IMR-90 (cell line): Measurements from ENCODE around the gene OR4D5. TPM values are rescaled to one million over a fixed set of nuclear protein-coding genes. Genes with fewer than 3 reads are reported as not detected.

Experiments
- ATAC-seq: fragments of 200-7000 bp; cut with Tn5 transposase; 2 replicates; pipeline ENCODE4 v1.9.1; 2020; ENCODE audit warnings: low read depth, mild to moderate bottlenecking, moderate library complexity
- BruUV-seq: library from RNA; stranded (reverse); fragments of 400-500 nt; replicated peaks from 2 replicates; lab custom pipeline; 2021; lab: Mats Ljungman, UMichigan
- CTCF ChIA-PET: fragments of 300-600 bp; formaldehyde crosslinking; extraction: SDS; loops from one replicate; lab custom pipeline; 2021; ENCODE audit warnings: antibody characterized with exemption; lab: Yijun Ruan, JAX
- POLR2A ChIA-PET: fragments of 300-600 bp; sonication (Branson Sonifier 250); formaldehyde crosslinking; loops from one replicate; lab custom pipeline; 2022; ENCODE audit warnings: antibody characterized with exemption; ENCODE audit not compliant: unreplicated experiment; lab: Charles Lee
- DNase-seq: peaks from one replicate; pipeline ENCODE4 v3.0.0; 2013
- H2AFZ ChIP-seq: replicated peaks from 2 replicates; pipeline ENCODE3; 2013; ENCODE audit warnings: low read length, mild to moderate bottlenecking; ENCODE audit not compliant: poor library complexity
- H2AK5ac ChIP-seq: 2 replicates; pipeline ENCODE4 v1.6.1; 2013; ENCODE audit warnings: low read depth, low read length, inconsistent platforms
- H2AK9ac ChIP-seq: replicated peaks from 2 replicates; pipeline ENCODE3; 2013; ENCODE audit warnings: mild to moderate bottlenecking, low read depth, low read length, moderate library complexity; ENCODE audit not compliant: poor library complexity
- H2BK120ac ChIP-seq: 2 replicates; pipeline ENCODE4 v1.6.1; 2013; ENCODE audit warnings: low read depth, low read length, inconsistent platforms
- H2BK15ac ChIP-seq: 3 replicates; pipeline ENCODE4 v1.6.1; 2013; ENCODE audit warnings: low read depth, low read length, inconsistent platforms
- H2BK20ac ChIP-seq: 2 replicates; pipeline ENCODE4 v1.6.1; 2013; ENCODE audit warnings: low read depth, mild to moderate bottlenecking, inconsistent platforms, low read length, moderate library complexity
- H2BK5ac ChIP-seq: 2 replicates; pipeline ENCODE4 v1.6.1; 2013; ENCODE audit warnings: mild to moderate bottlenecking, low read depth, low read length, inconsistent platforms; ENCODE audit not compliant: poor library complexity, severe bottlenecking
- H3K14ac ChIP-seq: replicated peaks from 2 replicates; pipeline ENCODE4 v1.6.1; 2013; ENCODE audit warnings: low read depth, low read length, inconsistent platforms
- H3K18ac ChIP-seq: 2 replicates; pipeline ENCODE4 v1.6.1; 2013; ENCODE audit warnings: low read depth, low read length, control low read depth
- H3K23ac ChIP-seq: 2 replicates; pipeline ENCODE4 v1.6.1; 2013; ENCODE audit warnings: low read depth, low read length, inconsistent platforms
- H3K27ac ChIP-seq: 2 replicates; pipeline ENCODE4 v1.5.1; 2013; ENCODE audit warnings: mild to moderate bottlenecking, control low read depth, low read length; ENCODE audit not compliant: insufficient read depth
- H3K27me3 ChIP-seq: 2 replicates; pipeline ENCODE4 v1.6.1; 2013; ENCODE audit warnings: low read length; ENCODE audit not compliant: control insufficient read depth, insufficient read depth
- H3K36me3 ChIP-seq: 2 replicates; pipeline ENCODE4 v1.6.1; 2013; ENCODE audit warnings: low read length, mixed read lengths; ENCODE audit not compliant: control insufficient read depth, insufficient read depth
- H3K4ac ChIP-seq: 2 replicates; pipeline ENCODE4 v1.6.1; 2013; ENCODE audit warnings: low read depth, low read length, inconsistent platforms
- H3K4me1 ChIP-seq: 2 replicates; pipeline ENCODE4 v1.6.1; 2013; ENCODE audit warnings: low read length, mixed read lengths; ENCODE audit not compliant: control insufficient read depth, insufficient read depth
- H3K4me2 ChIP-seq: 2 replicates; pipeline ENCODE4 v1.6.1; 2013; ENCODE audit warnings: low read depth, mild to moderate bottlenecking, control low read depth, low read length, moderate library complexity
- H3K4me3 ChIP-seq: 2 replicates; pipeline ENCODE4 v1.5.1; 2013; ENCODE audit warnings: low read depth, mild to moderate bottlenecking, control low read depth, low read length, moderate library complexity; ENCODE audit not compliant: insufficient read depth
- H3K56ac ChIP-seq: 2 replicates; pipeline ENCODE4 v1.6.1; 2013; ENCODE audit warnings: low read length, inconsistent platforms; ENCODE audit not compliant: insufficient read depth; ENCODE audit errors: extremely low read depth
- H3K79me1 ChIP-seq, 2 experiments: 2 replicates each; pipeline ENCODE4 v1.6.1; 2013; ENCODE audit warnings: low read length in 2 of 2, inconsistent platforms in 1 of 2, low read depth in 1 of 2
- H3K9ac ChIP-seq: 2 replicates; pipeline ENCODE4 v1.6.1; 2013; ENCODE audit warnings: low read depth, low read length, control low read depth
- H3K9me1 ChIP-seq: 2 replicates; pipeline ENCODE4 v1.6.1; 2013; ENCODE audit warnings: low read length, inconsistent platforms; ENCODE audit not compliant: insufficient read depth
- H3K9me3 ChIP-seq: 2 replicates; pipeline ENCODE4 v1.6.1; 2013; ENCODE audit warnings: low read length; ENCODE audit not compliant: control insufficient read depth, insufficient read depth
- H4K20me1 ChIP-seq: 2 replicates; pipeline ENCODE4 v1.6.1; 2013; ENCODE audit warnings: low read length, inconsistent platforms; ENCODE audit not compliant: insufficient read depth
- H4K5ac ChIP-seq: 2 replicates; pipeline ENCODE4 v1.6.1; 2013; ENCODE audit warnings: mild to moderate bottlenecking, low read depth, low read length, control low read depth
- H4K8ac ChIP-seq, 2 experiments: 2 replicates each; pipeline ENCODE4 v1.6.1; 2013; ENCODE audit warnings: low read depth in 2 of 2, low read length in 2 of 2, control low read depth in 1 of 2, inconsistent platforms in 1 of 2
- H4K91ac ChIP-seq: 2 replicates; pipeline ENCODE4 v1.6.1; 2013; ENCODE audit warnings: low read depth, low read length, inconsistent platforms; ENCODE audit not compliant: insufficient read depth
- BHLHE40 ChIP-seq: fragments of 150-350 bp; IDR thresholded peaks from 2 replicates; pipeline ENCODE4 v1.6.1; 2016; ENCODE audit warnings: mild to moderate bottlenecking, low read depth, low read length
- CEBPB ChIP-seq: IDR thresholded peaks from 2 replicates; pipeline ENCODE4 v1.6.1; 2012; ENCODE audit warnings: low read depth, low read length, improper control_type of control experiment
- CHD1 ChIP-seq: IDR thresholded peaks from 2 replicates; pipeline ENCODE4 v1.6.1; 2012; ENCODE audit warnings: low read depth, low read length, improper control_type of control experiment
- ELK1 ChIP-seq: fragments of 150-350 bp; IDR thresholded peaks from 2 replicates; pipeline ENCODE4 v1.6.1; 2016; ENCODE audit warnings: low read depth, mild to moderate bottlenecking, low read length, moderate library complexity, borderline replicate concordance
- FOS ChIP-seq: fragments of 150-350 bp; IDR thresholded peaks from 2 replicates; pipeline ENCODE4 v1.6.1; 2016; ENCODE audit warnings: low read depth, low read length
- MAFK ChIP-seq: IDR thresholded peaks from 2 replicates; pipeline ENCODE4 v1.6.1; 2012; ENCODE audit warnings: low read depth, low read length, improper control_type of control experiment
- RAD21 ChIP-seq: IDR thresholded peaks from 2 replicates; pipeline ENCODE4 v1.6.1; 2012; ENCODE audit warnings: low read length, improper control_type of control experiment
- RCOR1 ChIP-seq: IDR thresholded peaks from 2 replicates; pipeline ENCODE4 v1.6.1; 2012; ENCODE audit warnings: mild to moderate bottlenecking, low read length, improper control_type of control experiment; ENCODE audit not compliant: insufficient replicate concordance
- SMC3 ChIP-seq: fragments of 150-350 bp; IDR thresholded peaks from 2 replicates; pipeline ENCODE4 v1.6.1; 2016; ENCODE audit warnings: low read depth, mild to moderate bottlenecking, antibody characterized with exemption, low read length, moderate library complexity
- USF2 ChIP-seq: fragments of 150-350 bp; IDR thresholded peaks from 2 replicates; pipeline ENCODE4 v1.6.1; 2017; ENCODE audit warnings: mild to moderate bottlenecking, antibody characterized with exemption, low read length, low read depth
- WGBS, 2 experiments: methylation state at CpG; one replicate each; pipeline versions ENCODE4 v1.1.5 to v1.1.7; 2013; ENCODE audit warnings: missing lambda C conversion rate in 2 of 2; ENCODE audit not compliant: insufficient read length in 1 of 2; ENCODE audit errors: extremely low coverage in 2 of 2; 5-methylcytosine and 5-hydroxymethylcytosine counted together
- dilution Hi-C: fragments of 300-500 bp; cut with HindIII; formaldehyde crosslinking; loops from one replicate; pipeline ENCODE4 v1.14.3; 2018; ENCODE audit warnings: low sequenced_read_pairs; ENCODE audit not compliant: unreplicated experiment
- in situ Hi-C: fragments of 300-500 bp; cut with MboI; formaldehyde crosslinking; loops from 3 replicates; pipeline ENCODE4 v1.14.3; 2019; ENCODE audit warnings: low sequenced_read_pairs, inconsistent platforms, mixed read lengths
- intact Hi-C: fragments of 100-400 bp; cut with micrococcal nuclease; formaldehyde crosslinking; loops from 2 replicates; pipeline ENCODE4 v1.10.0; 2022
- polyA plus RNA-seq, 3 experiments: library from polyadenylated mRNA; depleted of rRNA; stranded (reverse); fragments of >200 nt; gene quantifications; 2 replicates each; pipeline ENCODE4 v1.2.3, GENCODE V29; 2012; ENCODE audit warnings: low replicate concordance in 1 of 3
- total RNA-seq: library from RNA; depleted of rRNA; stranded (reverse); fragments of >200 nt; gene quantifications from 2 replicates; pipeline ENCODE4 v1.2.3, GENCODE V29; 2012

OR4D5 gene
- total and polyA plus RNA-seq, 2 of the 4 experiments (the other 2 are of a cell fraction) = not detected

DNA sequence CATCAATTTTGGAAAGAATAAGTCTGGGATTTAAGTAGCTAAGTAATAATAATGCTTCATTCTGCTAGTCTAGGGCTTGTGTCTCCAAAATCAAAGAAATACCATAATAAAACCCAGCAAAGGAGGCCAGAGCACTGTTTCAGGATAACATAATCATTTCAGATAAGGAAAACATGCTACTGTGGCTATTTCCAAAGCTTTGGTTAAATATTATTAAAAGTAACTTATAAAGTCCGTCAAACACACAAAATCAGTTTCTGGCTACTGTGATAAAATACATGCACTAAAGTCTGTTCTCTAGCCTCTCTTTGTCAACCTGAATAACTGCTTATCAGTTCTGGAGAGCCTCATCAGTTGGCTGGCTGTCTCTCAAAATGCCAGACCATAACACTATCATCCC lies 5.7 kb downstream of the OR4D5 start:
- H2AFZ ChIP-seq = no peak overlapping the region
- H2BK15ac ChIP-seq = no peak overlapping the region
- CTCF ChIA-PET = no interaction called here
- TF ChIP-seq ELK1 (no peak), FOS (no peak), SMC3 (no peak), USF2 (no peak), MAFK (no peak), CHD1 (no peak), RCOR1 (no peak), BHLHE40 (no peak), RAD21 (no peak), CEBPB (no peak)
- no peak overlapping the region for H2BK120ac ChIP-seq
- H3K4me3 ChIP-seq = no peak overlapping the region
- no peak overlapping the region for H4K5ac ChIP-seq
- no peak overlapping the region for H3K4ac ChIP-seq
- no peak overlapping the region for H3K14ac ChIP-seq
- no peak overlapping the region for H3K18ac ChIP-seq
- BruUV-seq = no TSS peak
- H2AK9ac ChIP-seq = no peak overlapping the region
- no peaks in the 10 kb centered on the region for H3K27me3 ChIP-seq
- no peak overlapping the region for H3K4me2 ChIP-seq
- POLR2A ChIA-PET = no interaction called here
- H3K36me3 ChIP-seq = no peaks in the 10 kb centered on the region
- no peak overlapping the region for H4K91ac ChIP-seq
- no peaks in the 10 kb centered on the region for H3K79me1 ChIP-seq
- no peak overlapping the region for H4K8ac ChIP-seq
- no peak overlapping the region for H3K56ac ChIP-seq
- no peak overlapping the region for H3K27ac ChIP-seq
- H4K20me1 ChIP-seq = no peaks in the 10 kb centered on the region
- no CpG with 5 or more reads among the region's 1 CpG for WGBS, 2 experiments
- no peaks in the 10 kb centered on the region for H3K9me1 ChIP-seq
- no peak overlapping the region for H3K23ac ChIP-seq
- no peak overlapping the region for H2AK5ac ChIP-seq
- ATAC-seq (no peak), DNase-seq (no peak)
- intact Hi-C loops = no loop called here
- in situ Hi-C loops = no loop called here
- peaks cover 11% of the 10 kb centered on the region for H3K9me3 ChIP-seq
- H2BK20ac ChIP-seq = no peak overlapping the region
- no peak overlapping the region for H2BK5ac ChIP-seq
- dilution Hi-C loops = no loop called here
- no peaks in the 10 kb centered on the region for H3K4me1 ChIP-seq
- H3K9ac ChIP-seq = no peak overlapping the region
